ENCODE measurements around the gene CPNE5.

- TF ChIP-seq POLR2A (IDR thresholded peaks at IDR 0.05): no peak
- TF ChIP-seq, protein P1, sequence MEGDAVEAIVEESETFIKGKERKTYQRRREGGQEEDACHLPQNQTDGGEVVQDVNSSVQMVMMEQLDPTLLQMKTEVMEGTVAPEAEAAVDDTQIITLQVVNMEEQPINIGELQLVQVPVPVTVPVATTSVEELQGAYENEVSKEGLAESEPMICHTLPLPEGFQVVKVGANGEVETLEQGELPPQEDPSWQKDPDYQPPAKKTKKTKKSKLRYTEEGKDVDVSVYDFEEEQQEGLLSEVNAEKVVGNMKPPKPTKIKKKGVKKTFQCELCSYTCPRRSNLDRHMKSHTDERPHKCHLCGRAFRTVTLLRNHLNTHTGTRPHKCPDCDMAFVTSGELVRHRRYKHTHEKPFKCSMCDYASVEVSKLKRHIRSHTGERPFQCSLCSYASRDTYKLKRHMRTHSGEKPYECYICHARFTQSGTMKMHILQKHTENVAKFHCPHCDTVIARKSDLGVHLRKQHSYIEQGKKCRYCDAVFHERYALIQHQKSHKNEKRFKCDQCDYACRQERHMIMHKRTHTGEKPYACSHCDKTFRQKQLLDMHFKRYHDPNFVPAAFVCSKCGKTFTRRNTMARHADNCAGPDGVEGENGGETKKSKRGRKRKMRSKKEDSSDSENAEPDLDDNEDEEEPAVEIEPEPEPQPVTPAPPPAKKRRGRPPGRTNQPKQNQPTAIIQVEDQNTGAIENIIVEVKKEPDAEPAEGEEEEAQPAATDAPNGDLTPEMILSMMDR (IDR thresholded peaks at IDR 0.05 in 8 of 11, conservative IDR thresholded peaks at IDR 0.05 in 3 of 11): no peak
Observed at GRCh38 chr6:36865835-36866234, 26.6 kb upstream of the CPNE5 start.

All from spleen (tissue), 7 donors.